GM13976 (cell line): ENCODE data around the gene MAPT.

Experiments
- DNase-seq: peaks from one replicate; pipeline ENCODE4 v3.0.0; 2012; ENCODE audit warnings: low spot score
- CTCF ChIP-seq: IDR thresholded peaks from 2 replicates; pipeline ENCODE4 v1.5.1; 2012; ENCODE audit warnings: borderline replicate concordance, mild to moderate bottlenecking; ENCODE audit not compliant: insufficient read depth; ENCODE audit errors: extremely low read depth, missing control alignments, control extremely low read depth
- in situ Hi-C: fragments of 300-500 bp; cut with MboI; formaldehyde crosslinking; loops from one replicate; pipeline ENCODE4 v1.12.0; 2022; ENCODE audit warnings: low sequenced_read_pairs, mixed read lengths, inconsistent platforms; ENCODE audit not compliant: unreplicated experiment

MAPT gene

GRCh38 chr17:45979137-45979536, 84.8 kb downstream of the MAPT start:
- TF ChIP-seq CTCF, result no peak
- in situ Hi-C loops, result no loop called here

GRCh38 chr17:45980855-45981254, 86.5 kb downstream of the MAPT start:
- no peak for DNase-seq
- in situ Hi-C loops, result no loop called here
- TF ChIP-seq CTCF, result no peak

More at GRCh38 chr17:45979137-45979536, 84.8 kb downstream of the MAPT start:
- DNase-seq, result no peak

GRCh38 chr17:45981306-45981705, 87.0 kb downstream of the MAPT start:
- no peak for DNase-seq
- in situ Hi-C loops, result no loop called here
- TF ChIP-seq CTCF, result no peak

GRCh38 chr17:45982791-45983613, 88.6 kb downstream of the MAPT start:
- in situ Hi-C loops, result no loop called here
- no peak for DNase-seq
- TF ChIP-seq CTCF, result no peak

- in situ Hi-C loops, result no loop called here
- no peak for DNase-seq
- no peak for TF ChIP-seq CTCF
Observed at GRCh38 chr17:45983614-45984310, 89.4 kb downstream of the MAPT start.

- no peak for TF ChIP-seq CTCF
- DNase-seq, result no peak
- in situ Hi-C loops, result no loop called here
Observed at GRCh38 chr17:45984368-45984767, 90.0 kb downstream of the MAPT start.

- no peak for TF ChIP-seq CTCF
- no peak for DNase-seq
- in situ Hi-C loops, result no loop called here
Observed at GRCh38 chr17:45985447-45985846, 91.1 kb downstream of the MAPT start.
